ENCODE measurements around the gene TRABD2B. TPM values are rescaled to one million over a fixed set of nuclear protein-coding genes. Genes with fewer than 3 reads are reported as not detected.

TRABD2B gene
- total RNA-seq, 1 experiment from 2014 or later: 0.05 TPM

- no TSS peak for BruUV-seq (replicated peaks)
- Histone ChIP-seq H4K20me1 (ENCODE audit: insufficient read depth) (no peaks in the 10 kb centered on the region), H3K36me3 (ENCODE audit: control insufficient read depth in 1 of 2, insufficient read depth in 2 of 2, low read length in 2 of 2) (no peaks in the 10 kb centered on the region), H3K4me3 (replicated peaks in 1 of 2; ENCODE audit: low read depth in 1 of 2, low read length in 2 of 2) (no peak overlapping the region), H2AFZ (ENCODE audit: low read depth, low read length, poor library complexity, severe bottlenecking) (no peak overlapping the region), H3K9ac (ENCODE audit: low read length) (no peak overlapping the region), H3K4me1 (ENCODE audit: control insufficient read depth in 1 of 2, insufficient read depth in 2 of 2, low read length in 2 of 2) (no peaks in the 10 kb centered on the region), H3K9me3 (ENCODE audit: control insufficient read depth in 1 of 2, insufficient read depth in 1 of 2, low read depth in 1 of 2, low read length in 2 of 2) (no peaks in the 10 kb centered on the region), H3K27me3 (ENCODE audit: insufficient read depth, low read length) (peaks cover 8% of the 10 kb centered on the region; the same call in 1 of the 2 replicates), H3K79me2 (ENCODE audit: insufficient read depth, low read length) (no peaks in the 10 kb centered on the region), H3K27ac (ENCODE audit: low read depth, low read length) (no peak overlapping the region), H3K4me2 (ENCODE audit: low read length) (no peak overlapping the region), H3K9me2 (ENCODE audit: insufficient read depth) (no peaks in the 10 kb centered on the region)
- CTCF ChIA-PET: no interaction called here
- intact Hi-C loops (cut with micrococcal nuclease): no loop called here
- POLR2A ChIA-PET: no interaction called here
- DNase-seq (ENCODE audit: low read depth, low spot score): no peak
- RAD21 ChIA-PET (ENCODE audit: low non-redundant PET in 1 of 2, low total read pairs in 2 of 2, uncharacterized antibody in 2 of 2, unreplicated experiment in 2 of 2): no interaction called here
- ATAC-seq: no peak
- TF ChIP-seq JUND (IDR thresholded peaks at IDR 0.05) (no peak), EGR1 (IDR thresholded peaks at IDR 0.05; ENCODE audit: low read depth) (no peak), ZNF274 (IDR thresholded peaks at IDR 0.05; ENCODE audit: low read depth, low read length) (no peak), ATF3 (IDR thresholded peaks at IDR 0.05) (no peak), TCF7L2 (IDR thresholded peaks at IDR 0.05; ENCODE audit: borderline replicate concordance, extremely low read depth, insufficient read depth, insufficient read length) (no peak), CEBPB (IDR thresholded peaks at IDR 0.05; ENCODE audit: low read depth) (no peak), ZBTB33 (IDR thresholded peaks at IDR 0.05; ENCODE audit: extremely low read depth, insufficient replicate concordance, low read length) (no peak), POLR2AphosphoS5 (IDR thresholded peaks at IDR 0.05; ENCODE audit: low read depth, low read length) (no peak), EZH2phosphoT487 (IDR thresholded peaks at IDR 0.05; ENCODE audit: borderline replicate concordance) (no peak), ELF1 (IDR thresholded peaks at IDR 0.05; ENCODE audit: borderline replicate concordance, low read depth) (no peak), SP1 (IDR thresholded peaks at IDR 0.05; ENCODE audit: low read depth) (no peak), YY1 (IDR thresholded peaks at IDR 0.05; ENCODE audit: extremely low read depth, insufficient replicate concordance, low read depth, low read length) (no peak), FOSL1 (IDR thresholded peaks at IDR 0.05; ENCODE audit: low read depth) (no peak), ZFX (IDR thresholded peaks at IDR 0.05) (no peak), CBX3 (IDR thresholded peaks at IDR 0.05; ENCODE audit: low read depth) (no peak)
- TF ChIP-seq, protein P1, sequence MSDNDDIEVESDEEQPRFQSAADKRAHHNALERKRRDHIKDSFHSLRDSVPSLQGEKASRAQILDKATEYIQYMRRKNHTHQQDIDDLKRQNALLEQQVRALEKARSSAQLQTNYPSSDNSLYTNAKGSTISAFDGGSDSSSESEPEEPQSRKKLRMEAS (IDR thresholded peaks at IDR 0.05): no peak
Observed at GRCh38 chr1:47865881-47866535, 131.2 kb downstream of the TRABD2B start.

Data from HCT116 (cell line).